Mesenchymal stem cell (in vitro differentiated cells and primary cell): ENCODE data around the gene SPSB1.
A peak's percentile ranks its signal among the peaks of the same experiment; 100 is the strongest.

Experiments used
- DNase-seq: peaks from one replicate; pipeline ENCODE4 v3.0.0-alpha.2; 2013
- H2AFZ ChIP-seq: one replicate; pipeline ENCODE4 v1.6.1; 2013; ENCODE audit warnings: low read depth, mild to moderate bottlenecking, control low read depth, inconsistent platforms, low read length, moderate library complexity
- H2AK5ac ChIP-seq: 2 replicates; pipeline ENCODE4 v1.6.1; 2013; ENCODE audit warnings: low read length, moderate library complexity, mild to moderate bottlenecking, inconsistent platforms; ENCODE audit not compliant: severe bottlenecking
- H2BK120ac ChIP-seq: one replicate; pipeline ENCODE4 v1.6.1; 2013; ENCODE audit warnings: low read depth, mild to moderate bottlenecking, inconsistent platforms, low read length, moderate library complexity
- H2BK12ac ChIP-seq, 2 experiments: one replicate each; pipeline ENCODE4 v1.6.1; 2013; ENCODE audit warnings: inconsistent platforms in 2 of 2, low read length in 2 of 2, mild to moderate bottlenecking in 2 of 2, moderate library complexity in 2 of 2, control low read depth in 1 of 2
- H2BK15ac ChIP-seq: one replicate; pipeline ENCODE4 v1.6.1; 2013; ENCODE audit warnings: mild to moderate bottlenecking, low read depth, inconsistent platforms; ENCODE audit not compliant: poor library complexity, severe bottlenecking
- H2BK5ac ChIP-seq: 2 replicates; pipeline ENCODE4 v1.6.1; 2013; ENCODE audit warnings: low read depth, mild to moderate bottlenecking, low read length, control low read depth, inconsistent platforms; ENCODE audit not compliant: poor library complexity, severe bottlenecking
- H3K14ac ChIP-seq, 2 experiments: one replicate each; pipeline ENCODE4 v1.6.1; 2013; ENCODE audit warnings: inconsistent platforms in 2 of 2, low read length in 2 of 2, control low read depth in 1 of 2, mild to moderate bottlenecking in 1 of 2, moderate library complexity in 1 of 2
- H3K18ac ChIP-seq, 2 experiments: one replicate each; pipeline ENCODE4 v1.6.1; 2013; ENCODE audit warnings: inconsistent platforms in 2 of 2, low read length in 2 of 2, control low read depth in 1 of 2, low read depth in 1 of 2, mild to moderate bottlenecking in 1 of 2
- H3K23ac ChIP-seq, 2 experiments: one replicate each; pipeline ENCODE4 v1.6.1; 2013; ENCODE audit warnings: inconsistent platforms in 2 of 2, low read length in 2 of 2, mild to moderate bottlenecking in 2 of 2, moderate library complexity in 2 of 2, control low read depth in 1 of 2
- H3K27ac ChIP-seq: 2 replicates; pipeline ENCODE4 v1.5.1; 2013; ENCODE audit warnings: mild to moderate bottlenecking, moderate library complexity, low read length, control low read depth, inconsistent platforms; ENCODE audit not compliant: poor library complexity, severe bottlenecking
- H3K27me3 ChIP-seq, 2 experiments: 2 replicates each; pipeline versions ENCODE4 v1.6.1 to v1.7.0; 2013; ENCODE audit warnings: low read length in 2 of 2, mild to moderate bottlenecking in 2 of 2, moderate library complexity in 2 of 2, control low read depth in 1 of 2, inconsistent platforms in 1 of 2; ENCODE audit not compliant: control insufficient read depth in 1 of 2, insufficient read depth in 1 of 2
- H3K36me3 ChIP-seq, 2 experiments: 2 replicates each; pipeline versions ENCODE4 v1.6.1 to v1.7.0; 2013; ENCODE audit warnings: low read length in 2 of 2, control low read depth in 1 of 2, inconsistent platforms in 1 of 2, low read depth in 1 of 2, mild to moderate bottlenecking in 1 of 2; ENCODE audit not compliant: insufficient read depth in 2 of 2, control insufficient read depth in 1 of 2
- H3K4ac ChIP-seq, 2 experiments: one replicate each; pipeline ENCODE4 v1.6.1; 2013; ENCODE audit warnings: inconsistent platforms in 2 of 2, low read length in 2 of 2, mild to moderate bottlenecking in 2 of 2, moderate library complexity in 2 of 2, control low read depth in 1 of 2, low read depth in 1 of 2
- H3K4me1 ChIP-seq: 2 replicates; pipeline ENCODE4 v1.6.1; 2013; ENCODE audit warnings: low read depth, low read length, control low read depth; ENCODE audit not compliant: control insufficient read depth, insufficient read depth
- H3K4me2 ChIP-seq: 2 replicates; pipeline ENCODE4 v1.6.1; 2013; ENCODE audit warnings: low read length, mild to moderate bottlenecking, inconsistent platforms; ENCODE audit not compliant: poor library complexity, severe bottlenecking
- H3K4me3 ChIP-seq, 2 experiments: 2 replicates each; pipeline versions ENCODE4 v1.5.1 to v1.7.0; 2013; ENCODE audit warnings: low read length in 2 of 2, mild to moderate bottlenecking in 2 of 2, control low read depth in 1 of 2, low read depth in 1 of 2; ENCODE audit not compliant: insufficient read depth in 1 of 2
- H3K79me1 ChIP-seq: replicated peaks from 2 replicates; pipeline ENCODE4 v1.6.1; 2013; ENCODE audit warnings: mild to moderate bottlenecking, control low read depth, low read length, inconsistent platforms; ENCODE audit not compliant: poor library complexity, severe bottlenecking
- H3K9ac ChIP-seq: 2 replicates; pipeline ENCODE4 v1.7.0; 2013; ENCODE audit warnings: mild to moderate bottlenecking, low read length, moderate library complexity
- H3K9me3 ChIP-seq: 2 replicates; pipeline ENCODE4 v1.7.0; 2013; ENCODE audit warnings: mild to moderate bottlenecking, low read length; ENCODE audit not compliant: control insufficient read depth
- H4K8ac ChIP-seq: one replicate; pipeline ENCODE4 v1.6.1; 2013; ENCODE audit warnings: inconsistent platforms, mild to moderate bottlenecking, low read length, moderate library complexity
- H4K91ac ChIP-seq: one replicate; pipeline ENCODE4 v1.6.1; 2013; ENCODE audit warnings: mild to moderate bottlenecking, low read length, inconsistent platforms
- whole genome bisulfite sequencing: methylation state at CpG from one replicate; pipeline ENCODE4 v1.1.7; 2013; ENCODE audit warnings: mixed read lengths; 5-methylcytosine and 5-hydroxymethylcytosine counted together

The SPSB1 gene

DNA sequence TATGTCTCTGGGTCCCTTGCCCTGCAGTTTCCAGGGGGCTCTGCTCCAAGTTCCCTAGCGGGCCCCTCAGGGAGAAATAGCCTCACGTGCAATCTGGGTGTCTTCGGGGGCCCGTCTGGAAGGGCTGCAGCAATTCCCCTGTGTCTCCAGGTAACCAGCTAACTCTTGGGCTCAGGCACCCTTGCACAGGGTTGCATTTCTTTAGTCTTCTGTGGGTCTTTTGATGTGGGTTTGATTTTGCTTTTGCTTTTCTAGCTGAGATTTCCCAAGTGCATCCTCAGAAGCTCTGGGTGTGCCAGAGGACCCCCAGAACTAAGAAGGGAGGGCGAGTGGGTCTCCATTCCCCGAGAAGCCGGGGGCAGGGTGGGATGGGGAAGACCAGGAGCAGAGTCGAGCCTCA is 75.7 kb downstream of the SPSB1 start:
- WGBS: 71% methylated on average over 5 of the region's 8 CpGs
- H2BK15ac ChIP-seq: no peak overlapping the region
- H3K23ac ChIP-seq: no peak overlapping the region
- no peak overlapping the region for H4K8ac ChIP-seq
- H3K9ac ChIP-seq: no peak overlapping the region
- no peak overlapping the region for H3K18ac ChIP-seq
- no peak overlapping the region for H3K27ac ChIP-seq
- no peak overlapping the region for H3K4me2 ChIP-seq
- H4K91ac ChIP-seq: no peak overlapping the region
- no peak overlapping the region for H2AFZ ChIP-seq
- no peak overlapping the region for H2BK5ac ChIP-seq
- H3K79me1 ChIP-seq: peaks cover 46% of the 10 kb centered on the region
- no peak overlapping the region for H3K14ac ChIP-seq
- H3K27me3 ChIP-seq: no peaks in the 10 kb centered on the region
- H2BK120ac ChIP-seq: no peak overlapping the region
- no peaks in the 10 kb centered on the region for H3K9me3 ChIP-seq
- no peak overlapping the region for H2BK12ac ChIP-seq
- no peak overlapping the region for H3K4ac ChIP-seq
- DNase-seq: no peak
- peaks cover 63 to 91% of the 10 kb centered on the region in 2 experiments for H3K36me3 ChIP-seq
- H3K4me3 ChIP-seq: no peak overlapping the region
- peaks cover 30% of the 10 kb centered on the region for H3K4me1 ChIP-seq
- H2AK5ac ChIP-seq: no peak overlapping the region

DNA sequence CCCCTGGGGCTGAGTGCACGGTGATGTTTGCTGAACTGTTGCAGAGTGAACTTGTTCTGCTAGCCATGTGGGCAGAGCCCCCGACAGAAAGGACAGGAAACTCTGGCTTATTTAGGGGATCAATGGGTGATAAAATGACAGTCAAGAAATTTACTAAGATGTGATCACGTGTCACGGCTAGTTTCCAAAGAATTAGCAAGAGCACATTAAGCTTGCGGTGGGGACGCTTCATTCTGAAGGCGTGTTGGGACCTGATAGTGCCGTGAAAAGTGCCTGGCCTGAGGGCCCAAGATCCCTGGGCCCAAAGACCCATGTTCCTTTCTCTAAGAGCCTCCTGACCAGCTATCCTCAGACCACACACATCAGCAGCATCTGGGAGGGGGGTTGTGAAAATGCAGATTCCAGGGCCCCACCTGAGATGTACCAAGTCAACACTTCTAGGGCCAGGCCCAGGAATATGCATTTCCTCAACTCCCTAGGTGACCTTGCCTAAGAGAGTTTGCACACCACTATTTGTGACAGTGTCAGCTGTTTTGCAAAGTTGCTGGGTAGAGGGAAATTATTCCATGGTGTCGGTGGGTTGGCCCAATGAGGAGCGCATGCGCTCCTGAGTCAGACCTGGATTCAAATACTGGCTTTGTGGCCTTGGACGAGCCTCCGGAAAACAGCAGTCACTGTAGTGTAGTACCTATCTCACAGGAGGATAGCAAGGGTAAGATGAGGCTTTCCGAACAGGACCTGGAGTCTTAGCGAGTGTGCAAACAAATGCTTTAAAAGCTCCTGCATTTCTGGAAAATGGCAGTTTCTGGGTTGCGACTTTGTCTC is 77.5 kb downstream of the SPSB1 start:
- WGBS: 95% methylated on average over 16 of the region's 16 CpGs
- no peak overlapping the region for H2AFZ ChIP-seq

DNA sequence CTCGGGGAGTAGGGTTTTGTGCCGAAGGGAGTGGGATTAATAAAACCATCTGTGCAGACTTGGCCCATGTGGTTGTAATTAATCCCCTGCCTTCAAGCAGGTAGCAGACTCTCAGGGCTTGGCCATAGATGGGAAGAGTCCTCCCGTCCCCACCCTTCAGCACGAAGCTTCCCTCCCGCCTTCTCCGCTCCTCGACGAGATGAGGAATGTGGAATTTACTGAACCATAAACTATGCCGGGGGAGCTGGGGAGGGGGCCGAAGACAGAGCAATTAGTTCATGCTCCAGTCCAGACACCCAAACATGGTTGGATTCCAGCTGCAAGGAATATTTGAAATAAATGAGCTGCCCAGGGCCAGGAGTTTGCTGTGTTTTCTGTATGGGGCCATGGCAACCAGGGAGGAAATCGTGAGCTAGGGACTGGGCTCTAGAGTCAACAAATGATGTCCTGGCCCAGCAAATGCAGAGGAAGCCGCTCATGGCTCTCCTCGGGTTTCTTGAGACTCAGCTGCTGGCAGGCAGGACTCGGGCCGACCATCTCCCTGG is 78.8 kb downstream of the SPSB1 start:
- peak; percentile 97 for DNase-seq
- Histone ChIP-seq H3K4ac (no peak overlapping the region), H4K91ac (peak overlapping the region; percentile 34), H3K4me2 (no peak overlapping the region), H3K14ac (no peak overlapping the region), H2AK5ac (no peak overlapping the region), H2BK12ac (peak overlapping the region; percentile 14 to 37), H3K4me1 (peaks cover 39% of the 10 kb centered on the region), H3K27ac (peak overlapping the region; percentile 93), H3K23ac (no peak overlapping the region), H3K9ac (peak overlapping the region; percentile 41), H2BK120ac (peak overlapping the region; percentile 95), H2BK5ac (peak overlapping the region; percentile 88), H4K8ac (peak overlapping the region; percentile 27), H3K79me1 (peaks cover 35% of the 10 kb centered on the region), H3K36me3 (peaks cover 46 to 69% of the 10 kb centered on the region in 2 experiments), H3K4me3 (no peak overlapping the region), H3K9me3 (no peaks in the 10 kb centered on the region), H3K18ac (peak overlapping the region in 1 of 2 experiments; percentile 44), H2BK15ac (no peak overlapping the region), H2AFZ (no peak overlapping the region), H3K27me3 (no peaks in the 10 kb centered on the region)
- 19% methylated on average over 13 of the region's 15 CpGs for WGBS

More for the DNA sequence above, 77.5 kb downstream of the SPSB1 start:
- no peak overlapping the region for H4K91ac ChIP-seq
- no peaks in the 10 kb centered on the region for H3K27me3 ChIP-seq
- no peak overlapping the region for H2BK12ac ChIP-seq
- no peak overlapping the region for H3K4me2 ChIP-seq
- peaks cover 52 to 80% of the 10 kb centered on the region in 2 experiments for H3K36me3 ChIP-seq
- H3K27ac ChIP-seq: no peak overlapping the region
- no peak overlapping the region for H2BK120ac ChIP-seq
- no peak overlapping the region for H3K14ac ChIP-seq
- no peak overlapping the region for H3K9ac ChIP-seq
- H3K18ac ChIP-seq: no peak overlapping the region
- H3K23ac ChIP-seq: no peak overlapping the region
- H2BK5ac ChIP-seq: no peak overlapping the region
- no peak overlapping the region for H2BK15ac ChIP-seq
- H2AK5ac ChIP-seq: peak overlapping the region; percentile 40
- H4K8ac ChIP-seq: no peak overlapping the region
- peaks cover 38% of the 10 kb centered on the region for H3K79me1 ChIP-seq
- peaks cover 29% of the 10 kb centered on the region for H3K4me1 ChIP-seq
- no peaks in the 10 kb centered on the region for H3K9me3 ChIP-seq
- DNase-seq: no peak
- no peak overlapping the region for H3K4me3 ChIP-seq
- H3K4ac ChIP-seq: peak overlapping the region in 1 of 2 experiments; percentile 34

DNA sequence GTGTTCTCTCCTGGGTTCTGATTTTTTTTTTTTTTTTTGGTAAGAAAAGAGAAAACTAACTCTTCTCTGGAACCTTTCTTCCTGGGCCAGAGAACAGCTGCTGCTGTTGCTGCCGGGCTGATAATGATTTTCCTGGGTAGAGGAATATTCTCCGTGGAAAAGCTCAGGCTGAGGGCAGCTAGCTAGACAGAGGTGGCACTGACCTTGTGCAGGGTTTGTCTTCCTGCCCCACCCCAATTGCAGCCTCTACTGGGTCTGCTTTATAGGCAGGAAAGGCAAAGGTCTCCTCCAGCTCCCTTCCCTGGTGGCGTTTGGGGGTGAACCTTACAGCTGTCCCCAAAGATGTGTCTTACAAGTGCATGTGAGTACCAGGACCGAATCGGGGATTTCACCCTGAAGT is 79.3 kb downstream of the SPSB1 start:
- peak overlapping the region; percentile 57 for H4K91ac ChIP-seq
- no peak overlapping the region for H3K4me3 ChIP-seq
- H2AFZ ChIP-seq: no peak overlapping the region
- H3K23ac ChIP-seq: peak overlapping the region in 1 of 2 experiments; percentile 46
- H3K27ac ChIP-seq: peak overlapping the region; percentile 93
- DNase-seq: no peak
- H2BK12ac ChIP-seq: peak overlapping the region in 1 of 2 experiments; percentile 75
- peak overlapping the region; percentile 73 for H4K8ac ChIP-seq
- H3K14ac ChIP-seq: peak overlapping the region in 1 of 2 experiments; percentile 85
- H3K4ac ChIP-seq: peak overlapping the region; percentile 47 to 71
- H3K9ac ChIP-seq: peak overlapping the region; percentile 41
- H2BK15ac ChIP-seq: peak overlapping the region; percentile 60
- H2BK120ac ChIP-seq: no peak overlapping the region
- WGBS: 81% methylated on average over 5 of the region's 5 CpGs
- peaks cover 44% of the 10 kb centered on the region for H3K4me1 ChIP-seq
- H3K27me3 ChIP-seq: no peaks in the 10 kb centered on the region
- H3K18ac ChIP-seq: peak overlapping the region; percentile 34 to 96
- peak overlapping the region; percentile 88 for H2BK5ac ChIP-seq
- peak overlapping the region; percentile 93 for H2AK5ac ChIP-seq
- peaks cover 32% of the 10 kb centered on the region for H3K79me1 ChIP-seq
- H3K9me3 ChIP-seq: no peaks in the 10 kb centered on the region
- peaks cover 43 to 65% of the 10 kb centered on the region in 2 experiments for H3K36me3 ChIP-seq
- no peak overlapping the region for H3K4me2 ChIP-seq
